Hepatocyte (in vitro differentiated cells): ENCODE measurements around the gene CTSC.

Experiments used
- CTCF ChIP-seq: fragments of 200-600 bp; sonication (generic); IDR thresholded peaks from 2 replicates; pipeline ENCODE4 v1.5.1; 2016; ENCODE audit warnings: antibody characterized with exemption, mild to moderate bottlenecking; ENCODE audit not compliant: poor library complexity
- EZH2 ChIP-seq: fragments of 200-600 bp; sonication (generic); IDR thresholded peaks from 2 replicates; pipeline ENCODE4 v1.6.1; 2016; ENCODE audit warnings: antibody characterized with exemption, mild to moderate bottlenecking, borderline replicate concordance
- EZH2phosphoT487 ChIP-seq: fragments of 200-600 bp; sonication (generic); IDR thresholded peaks from one replicate; pipeline ENCODE4 v1.6.1; 2018; ENCODE audit warnings: antibody characterized with exemption, mild to moderate bottlenecking, low read depth, moderate library complexity; ENCODE audit not compliant: unreplicated experiment, severe bottlenecking

- TF ChIP-seq CTCF: no peak
- TF ChIP-seq EZH2: no peak
- TF ChIP-seq EZH2phosphoT487: no peak
These were observed 71.4 kb downstream of the CTSC start for GRCh38 chr11:88266157-88266556.
